ENCODE results near the gene RAB11A.
"Not testable (repeated sequence)": the region's sequence is repeated elsewhere in the genome, so short reads cannot be mapped to it uniquely, and the experiment has no call there.

The RAB11A gene

DNA sequence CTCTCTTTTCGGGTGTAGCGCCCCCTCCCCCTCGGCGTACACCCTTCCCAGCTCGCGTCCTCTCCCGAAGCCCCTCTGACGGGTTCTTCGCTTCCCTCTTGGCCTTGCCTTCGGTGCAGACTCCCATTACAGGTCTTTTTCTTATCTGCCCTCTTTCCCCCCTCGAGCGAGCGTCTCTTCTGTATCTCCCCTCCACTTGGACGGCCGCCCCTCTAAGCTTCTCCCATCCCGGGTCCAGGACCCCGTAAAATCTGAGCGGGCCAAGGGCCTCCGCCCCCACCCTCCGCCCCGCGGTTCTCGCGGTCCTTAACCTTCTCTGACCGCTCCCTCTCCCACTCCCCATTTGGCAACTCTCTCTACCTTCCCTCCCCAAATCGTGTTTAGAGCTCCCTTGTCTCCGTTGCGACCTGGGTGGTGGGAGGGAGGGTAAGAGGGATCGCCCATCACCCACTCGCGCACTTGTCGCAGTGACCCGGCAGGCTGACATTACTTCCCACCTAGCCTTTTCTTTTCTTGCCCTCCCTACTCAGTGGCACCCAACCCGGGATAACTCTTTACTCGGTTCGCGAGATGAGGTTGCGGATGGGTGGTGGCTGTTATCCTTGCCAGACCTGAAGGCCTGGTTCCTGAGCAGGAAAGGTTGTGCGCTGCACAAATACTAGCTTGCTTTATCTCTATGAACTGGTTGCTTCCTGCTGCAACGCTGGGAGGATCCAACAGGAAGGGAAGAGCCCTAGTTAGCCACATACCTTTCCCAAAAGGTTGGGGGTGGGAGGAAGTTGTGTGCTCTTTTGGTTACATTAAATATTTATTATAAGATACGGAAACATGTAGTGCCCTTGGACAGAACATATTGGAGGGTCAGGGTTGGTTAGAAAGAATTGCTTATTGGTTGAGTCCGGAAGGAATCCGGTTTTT lies 922 bp downstream of the RAB11A start:
- no peaks in the 10 kb centered on the region for H3K9me2 ChIP-seq (replicated peaks; ENCODE audit: low read depth, low read length)
- H3K9me3 ChIP-seq (ENCODE audit: insufficient read depth, low read depth, low read length): no peaks in the 10 kb centered on the region
- no peaks in the 10 kb centered on the region for H3K27me3 ChIP-seq (ENCODE audit: insufficient read depth, low read length, poor library complexity, severe bottlenecking)
- H3K4me3 ChIP-seq (ENCODE audit: low read length, poor library complexity, severe bottlenecking): peak overlapping the region; percentile 89
- peak overlapping the region; percentile 89 for H3K9ac ChIP-seq (ENCODE audit: low read depth, low read length, poor library complexity, severe bottlenecking)
- H3F3A ChIP-seq (ENCODE audit: low read depth): no peaks in the 10 kb centered on the region
- peaks cover 27% of the 10 kb centered on the region for H3K4me1 ChIP-seq (ENCODE audit: insufficient read depth, low read length, poor library complexity, severe bottlenecking)
- peak overlapping the region; percentile 92 for H2AFZ ChIP-seq (ENCODE audit: low read length)
- H4K20me1 ChIP-seq (ENCODE audit: insufficient read depth, low read length, poor library complexity, severe bottlenecking): peaks cover 53% of the 10 kb centered on the region
- TF ChIP-seq, protein P1, sequence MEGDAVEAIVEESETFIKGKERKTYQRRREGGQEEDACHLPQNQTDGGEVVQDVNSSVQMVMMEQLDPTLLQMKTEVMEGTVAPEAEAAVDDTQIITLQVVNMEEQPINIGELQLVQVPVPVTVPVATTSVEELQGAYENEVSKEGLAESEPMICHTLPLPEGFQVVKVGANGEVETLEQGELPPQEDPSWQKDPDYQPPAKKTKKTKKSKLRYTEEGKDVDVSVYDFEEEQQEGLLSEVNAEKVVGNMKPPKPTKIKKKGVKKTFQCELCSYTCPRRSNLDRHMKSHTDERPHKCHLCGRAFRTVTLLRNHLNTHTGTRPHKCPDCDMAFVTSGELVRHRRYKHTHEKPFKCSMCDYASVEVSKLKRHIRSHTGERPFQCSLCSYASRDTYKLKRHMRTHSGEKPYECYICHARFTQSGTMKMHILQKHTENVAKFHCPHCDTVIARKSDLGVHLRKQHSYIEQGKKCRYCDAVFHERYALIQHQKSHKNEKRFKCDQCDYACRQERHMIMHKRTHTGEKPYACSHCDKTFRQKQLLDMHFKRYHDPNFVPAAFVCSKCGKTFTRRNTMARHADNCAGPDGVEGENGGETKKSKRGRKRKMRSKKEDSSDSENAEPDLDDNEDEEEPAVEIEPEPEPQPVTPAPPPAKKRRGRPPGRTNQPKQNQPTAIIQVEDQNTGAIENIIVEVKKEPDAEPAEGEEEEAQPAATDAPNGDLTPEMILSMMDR (conservative IDR thresholded peaks at IDR 0.05; ENCODE audit: low read length): no peak; the same call in 1 of the 2 replicates
- TF ChIP-seq EZH2phosphoT487 (IDR thresholded peaks at IDR 0.05; ENCODE audit: borderline replicate concordance): no peak
- peaks cover 4% of the 10 kb centered on the region; the same call in 1 of the 2 replicates for H3K36me3 ChIP-seq (ENCODE audit: insufficient read depth, low read length)
- H3K4me2 ChIP-seq (ENCODE audit: low read depth, low read length, poor library complexity, severe bottlenecking): peak overlapping the region; percentile 98
- H3K79me2 ChIP-seq (ENCODE audit: insufficient read depth, low read length): peaks cover 57% of the 10 kb centered on the region

DNA sequence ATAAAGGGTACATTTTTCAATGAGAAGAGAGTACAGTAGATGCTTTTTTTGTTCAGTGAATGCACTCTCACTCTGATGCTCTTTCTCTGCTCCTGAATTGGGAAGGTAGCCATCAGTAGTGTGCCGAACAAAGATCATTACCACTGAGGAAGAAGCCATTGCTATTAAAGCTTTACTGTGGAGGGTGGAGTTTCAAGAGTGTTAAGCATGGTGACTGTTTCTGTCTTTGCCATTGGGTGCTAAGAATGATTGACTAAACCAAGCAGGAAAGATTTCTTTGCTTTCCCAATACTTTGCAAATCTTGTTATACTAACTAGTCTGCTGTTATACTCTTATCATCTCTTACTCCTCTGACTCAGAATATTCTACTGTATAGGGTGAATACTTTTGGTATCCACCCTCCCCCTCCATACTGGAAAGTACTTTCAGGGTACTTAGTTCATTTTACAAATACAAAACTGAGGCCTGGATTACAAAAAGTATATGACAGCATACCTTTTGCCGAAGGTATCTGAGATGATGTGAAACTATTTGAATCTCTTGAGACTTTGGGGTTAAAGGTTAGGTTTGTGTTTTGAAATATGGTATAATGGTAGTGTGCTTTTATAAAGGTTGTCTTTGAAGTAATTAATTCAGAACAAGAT lies 1.7 kb downstream of the RAB11A start:
- no peak overlapping the region for H2AFZ ChIP-seq (ENCODE audit: low read length)
- no peaks in the 10 kb centered on the region for H3K27me3 ChIP-seq (ENCODE audit: insufficient read depth, low read length, poor library complexity, severe bottlenecking)
- H3F3A ChIP-seq (ENCODE audit: low read depth): no peaks in the 10 kb centered on the region
- H4K20me1 ChIP-seq (ENCODE audit: insufficient read depth, low read length, poor library complexity, severe bottlenecking): peaks cover 61% of the 10 kb centered on the region
- H3K4me3 ChIP-seq (ENCODE audit: low read length, poor library complexity, severe bottlenecking): peak overlapping the region; percentile 89
- no peak for TF ChIP-seq EZH2phosphoT487 (IDR thresholded peaks at IDR 0.05; ENCODE audit: borderline replicate concordance)
- TF ChIP-seq, protein P1 (conservative IDR thresholded peaks at IDR 0.05; ENCODE audit: low read length): no peak
- H3K9me3 ChIP-seq (ENCODE audit: insufficient read depth, low read depth, low read length): no peaks in the 10 kb centered on the region
- peaks cover 31% of the 10 kb centered on the region for H3K4me1 ChIP-seq (ENCODE audit: insufficient read depth, low read length, poor library complexity, severe bottlenecking)
- peaks cover 65% of the 10 kb centered on the region for H3K79me2 ChIP-seq (ENCODE audit: insufficient read depth, low read length)
- H3K4me2 ChIP-seq (ENCODE audit: low read depth, low read length, poor library complexity, severe bottlenecking): peak overlapping the region; percentile 98
- H3K36me3 ChIP-seq (ENCODE audit: insufficient read depth, low read length): peaks cover 4% of the 10 kb centered on the region; the same call in 1 of the 2 replicates
- no peaks in the 10 kb centered on the region for H3K9me2 ChIP-seq (replicated peaks; ENCODE audit: low read depth, low read length)
- peak overlapping the region; percentile 89 for H3K9ac ChIP-seq (ENCODE audit: low read depth, low read length, poor library complexity, severe bottlenecking)

GRCh38 chr15:65871886-65872285 lies 2.6 kb downstream of the RAB11A start:
- peaks cover 31% of the 10 kb centered on the region for H3K4me1 ChIP-seq (ENCODE audit: insufficient read depth, low read length, poor library complexity, severe bottlenecking)
- peak overlapping the region; percentile 89 for H3K4me3 ChIP-seq (ENCODE audit: low read length, poor library complexity, severe bottlenecking)
- H3K9me3 ChIP-seq (ENCODE audit: insufficient read depth, low read depth, low read length); H3K9me2 ChIP-seq (replicated peaks; ENCODE audit: low read depth, low read length); H3K27me3 ChIP-seq (ENCODE audit: insufficient read depth, low read length, poor library complexity, severe bottlenecking); H2AFZ ChIP-seq (ENCODE audit: low read length); H3F3A ChIP-seq (ENCODE audit: low read depth); H3K36me3 ChIP-seq (ENCODE audit: insufficient read depth, low read length): not testable (repeated sequence)
- peaks cover 74% of the 10 kb centered on the region for H3K79me2 ChIP-seq (ENCODE audit: insufficient read depth, low read length)
- H4K20me1 ChIP-seq (ENCODE audit: insufficient read depth, low read length, poor library complexity, severe bottlenecking): peaks cover 70% of the 10 kb centered on the region
- peak overlapping the region; percentile 89 for H3K9ac ChIP-seq (ENCODE audit: low read depth, low read length, poor library complexity, severe bottlenecking)
- peak overlapping the region; percentile 98 for H3K4me2 ChIP-seq (ENCODE audit: low read depth, low read length, poor library complexity, severe bottlenecking)

GRCh38 chr15:65872596-65872995 lies 3.3 kb downstream of the RAB11A start:
- H3K9me3 ChIP-seq (ENCODE audit: insufficient read depth, low read depth, low read length); H3F3A ChIP-seq (ENCODE audit: low read depth); H3K9me2 ChIP-seq (replicated peaks; ENCODE audit: low read depth, low read length); H3K9ac ChIP-seq (ENCODE audit: low read depth, low read length, poor library complexity, severe bottlenecking); H2AFZ ChIP-seq (ENCODE audit: low read length); H3K27me3 ChIP-seq (ENCODE audit: insufficient read depth, low read length, poor library complexity, severe bottlenecking): not testable (repeated sequence)
- peaks cover 31% of the 10 kb centered on the region for H3K4me1 ChIP-seq (ENCODE audit: insufficient read depth, low read length, poor library complexity, severe bottlenecking)
- peaks cover 81% of the 10 kb centered on the region for H3K79me2 ChIP-seq (ENCODE audit: insufficient read depth, low read length)
- H3K4me3 ChIP-seq (ENCODE audit: low read length, poor library complexity, severe bottlenecking): peak overlapping the region; percentile 89
- peak overlapping the region; percentile 98 for H3K4me2 ChIP-seq (ENCODE audit: low read depth, low read length, poor library complexity, severe bottlenecking)
- peaks cover 77% of the 10 kb centered on the region for H4K20me1 ChIP-seq (ENCODE audit: insufficient read depth, low read length, poor library complexity, severe bottlenecking)
- peaks cover 11% of the 10 kb centered on the region; the same call in 1 of the 2 replicates for H3K36me3 ChIP-seq (ENCODE audit: insufficient read depth, low read length)
